Suppressor macrophage treated with lipopolysaccharide for 1 hour (primary cell): Measurements from ENCODE around the gene PDE6H.

Experiments used
- DNase-seq, 3 donors: peaks; one replicate each; pipeline ENCODE4 v3.0.0-alpha.2; 2020 to 2022

The PDE6H gene

DNA sequence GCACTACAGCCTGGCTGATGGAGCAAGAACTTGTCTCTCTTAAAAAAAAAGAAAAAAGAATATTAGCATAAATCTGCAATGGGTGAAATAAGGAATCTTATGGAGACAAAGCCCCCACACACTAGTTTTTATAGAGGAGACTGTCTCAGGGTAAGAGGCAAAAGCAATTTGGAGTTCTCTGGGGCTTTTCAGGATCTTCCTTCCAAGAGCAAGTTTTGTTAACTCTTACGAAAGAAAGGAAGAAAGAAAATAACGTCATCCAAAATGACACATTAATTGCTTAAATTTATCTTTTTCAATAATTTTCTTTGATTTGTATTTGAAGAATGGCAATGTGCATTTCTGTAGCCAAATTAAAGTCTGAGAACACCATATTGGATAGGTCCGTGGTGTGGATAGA is 3.8 kb downstream of the PDE6H start:
- peak; percentile 67 to 87 (median 87) for DNase-seq

GRCh38 chr12:14979468-14979867 is 6.6 kb downstream of the PDE6H start:
- no peak for DNase-seq

GRCh38 chr12:14981049-14981448 is 8.2 kb downstream of the PDE6H start:
- peak; percentile 93 to 98 (median 96) for DNase-seq

GRCh38 chr12:14982562-14982961 is 9.7 kb downstream of the PDE6H start:
- DNase-seq: peak; percentile 63 to 84 (median 80)

DNA sequence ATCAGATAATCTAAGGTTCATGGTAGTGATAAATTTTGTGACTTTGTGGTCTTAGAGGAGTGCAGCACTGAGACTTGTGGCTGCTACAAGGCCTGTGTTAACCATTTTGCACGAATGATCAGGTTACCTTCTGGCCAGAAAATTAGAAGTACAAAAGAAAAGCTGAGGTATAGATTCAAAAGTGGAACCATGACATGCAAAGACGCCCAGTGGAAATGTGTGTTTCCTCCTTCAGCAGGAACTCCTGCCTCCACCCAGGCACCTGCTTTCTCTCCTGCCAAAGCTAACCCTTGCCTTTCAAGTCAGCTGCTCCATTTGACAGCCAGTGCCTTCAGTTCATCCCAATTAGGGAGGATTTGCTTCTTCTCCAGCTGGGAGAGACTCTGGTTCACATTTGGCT is 10.1 kb downstream of the PDE6H start:
- DNase-seq: peak in 1 of 3 donors; percentile 26

DNA sequence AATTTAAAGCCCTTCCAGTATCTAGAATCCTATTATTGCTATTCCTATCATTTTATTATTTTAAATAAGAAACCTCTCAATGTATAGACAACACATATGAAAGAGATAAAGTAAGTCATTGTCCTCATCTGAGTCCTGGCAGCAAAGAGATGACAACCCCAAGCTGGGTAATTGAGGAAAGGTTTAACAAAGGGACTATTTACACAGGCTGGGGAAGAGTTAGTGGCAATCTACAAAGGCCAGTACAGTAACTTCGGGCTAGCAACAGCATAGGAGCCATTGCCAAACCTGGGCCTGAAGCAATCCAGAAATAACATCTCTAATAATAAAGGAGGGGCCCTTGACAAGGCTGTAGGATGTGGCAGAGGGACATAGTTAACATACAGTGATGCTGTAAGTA is 11.2 kb downstream of the PDE6H start:
- no peak for DNase-seq

DNA sequence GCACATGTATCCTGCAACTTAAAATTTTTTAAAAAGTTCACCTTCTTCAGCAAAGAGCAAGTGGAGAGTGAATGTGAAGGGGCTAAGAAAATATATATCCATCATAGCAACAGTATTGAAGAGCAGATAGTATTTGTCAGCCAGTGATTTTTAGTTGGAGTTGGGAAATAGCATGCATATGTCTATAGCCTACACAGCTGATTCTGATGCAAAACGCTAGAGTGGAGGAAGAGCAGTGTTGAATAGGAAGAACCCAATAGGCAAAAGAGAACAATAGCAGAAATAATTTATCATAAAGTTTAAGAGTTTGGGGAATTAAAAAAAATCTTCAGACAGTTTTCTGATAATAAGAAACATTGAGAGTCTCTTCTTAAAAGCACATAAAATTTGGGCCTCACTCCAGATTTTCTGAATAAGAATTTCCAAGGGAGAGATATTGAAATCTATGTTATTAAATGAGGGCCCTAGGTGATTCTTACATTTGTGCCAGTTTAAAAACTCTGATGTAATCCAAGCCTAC is 12.0 kb downstream of the PDE6H start:
- peak in 2 of 3 donors; percentile 32 to 40 for DNase-seq

- peak in 1 of 3 donors; percentile 43 for DNase-seq
These were observed 13.6 kb downstream of the PDE6H start for GRCh38 chr12:14986449-14986848.

DNA sequence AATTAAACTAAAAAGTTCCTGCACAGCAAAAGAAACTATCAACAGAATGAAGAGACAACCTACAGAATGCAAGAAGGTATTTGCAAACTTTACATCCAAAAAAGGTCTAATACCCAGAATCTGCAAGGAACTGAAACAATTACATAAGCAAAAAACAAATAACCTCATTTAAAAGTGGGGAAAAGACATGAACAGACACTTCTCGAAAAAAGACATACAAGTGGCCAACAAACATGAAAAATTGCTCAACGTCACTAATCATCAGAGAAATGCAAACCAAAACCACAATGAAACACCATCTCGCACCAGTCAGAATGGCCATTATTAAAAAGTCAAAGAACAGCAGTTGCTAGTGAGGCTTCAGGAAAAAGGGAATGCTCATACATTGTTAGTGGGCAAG is 15.2 kb downstream of the PDE6H start:
- DNase-seq: peak; percentile 57 to 81 (median 77)

GRCh38 chr12:14989790-14990189 is 16.9 kb downstream of the PDE6H start:
- peak in 1 of 3 donors; percentile 33 for DNase-seq

GRCh38 chr12:14991069-14991468 is 18.2 kb downstream of the PDE6H start:
- no peak for DNase-seq

DNA sequence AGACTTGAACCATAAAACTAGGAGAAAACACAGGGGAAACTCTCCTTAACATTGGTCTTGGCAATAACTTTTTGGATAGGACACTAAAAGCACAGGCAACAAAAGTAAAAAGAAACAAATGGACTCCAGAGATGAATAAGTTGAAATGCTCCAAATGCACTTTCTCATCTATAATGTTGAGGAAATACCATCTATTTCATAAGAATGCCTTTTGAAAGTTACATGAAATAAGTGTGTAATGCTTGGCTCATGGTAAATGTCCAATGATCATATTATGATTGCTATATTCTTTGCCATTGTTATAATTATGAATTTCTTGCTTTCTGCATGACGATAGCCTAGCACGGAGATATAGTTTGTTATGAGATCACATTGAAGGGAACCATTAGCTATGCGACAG is 19.8 kb downstream of the PDE6H start:
- no peak for DNase-seq

DNA sequence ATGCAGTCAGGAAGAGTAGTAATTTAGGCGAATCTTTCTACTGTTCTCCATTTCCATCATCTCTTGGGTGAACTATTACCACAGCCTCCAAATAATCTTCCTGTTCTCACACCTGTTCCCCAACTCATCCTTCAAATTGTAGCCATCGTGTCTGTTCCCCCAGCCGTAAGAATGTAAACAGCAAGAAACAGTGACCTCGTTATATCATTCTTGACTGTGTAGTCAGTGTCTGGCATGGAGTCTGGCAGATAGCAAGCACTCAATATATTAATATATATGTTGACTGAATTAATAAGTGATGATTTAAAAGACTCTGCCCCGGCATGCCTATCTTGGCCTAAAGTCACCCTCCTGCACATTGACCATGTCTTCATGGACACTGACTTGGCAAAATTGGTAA is 20.3 kb downstream of the PDE6H start:
- DNase-seq: no peak

DNA sequence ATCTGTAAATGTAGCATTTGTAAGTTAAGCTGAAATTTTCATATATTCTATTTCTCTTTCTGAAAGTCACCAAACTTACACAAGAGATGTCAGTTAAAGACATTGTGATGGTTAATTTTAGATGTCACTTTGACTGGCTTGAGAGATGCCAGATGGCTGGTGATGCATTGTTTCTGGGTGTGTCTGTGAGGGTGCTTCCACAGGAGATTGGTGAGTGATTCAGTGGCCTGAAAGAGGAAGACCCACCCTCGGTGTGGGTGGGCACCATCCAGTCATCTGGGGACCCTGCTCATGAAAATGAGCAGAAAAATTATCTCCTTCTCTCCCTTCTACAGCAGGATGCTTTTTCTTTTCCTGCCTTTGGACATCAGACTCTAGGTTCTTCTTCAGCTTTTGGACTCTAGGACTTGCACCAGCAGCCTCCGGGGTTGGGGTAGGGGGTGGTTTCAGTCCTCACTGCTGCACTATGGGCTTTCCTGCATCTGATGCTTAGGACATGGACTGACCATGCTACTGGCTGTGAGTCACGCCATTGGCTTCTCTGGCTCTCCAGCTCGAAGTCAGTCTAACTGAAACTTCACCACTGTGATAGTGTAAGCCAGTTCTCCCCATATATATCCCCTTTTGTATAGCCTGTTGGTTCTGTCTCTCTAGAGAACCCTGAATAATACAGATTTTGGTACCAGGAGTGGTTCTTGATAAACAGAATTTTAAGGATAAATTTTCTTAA is 20.9 kb downstream of the PDE6H start:
- peak; percentile 58 to 76 (median 65) for DNase-seq

- DNase-seq: no peak
These were observed 21.8 kb downstream of the PDE6H start for GRCh38 chr12:14994610-14995009.

GRCh38 chr12:14995583-14996425 is 23.0 kb downstream of the PDE6H start:
- peak; percentile 47 to 87 (median 84) for DNase-seq

DNA sequence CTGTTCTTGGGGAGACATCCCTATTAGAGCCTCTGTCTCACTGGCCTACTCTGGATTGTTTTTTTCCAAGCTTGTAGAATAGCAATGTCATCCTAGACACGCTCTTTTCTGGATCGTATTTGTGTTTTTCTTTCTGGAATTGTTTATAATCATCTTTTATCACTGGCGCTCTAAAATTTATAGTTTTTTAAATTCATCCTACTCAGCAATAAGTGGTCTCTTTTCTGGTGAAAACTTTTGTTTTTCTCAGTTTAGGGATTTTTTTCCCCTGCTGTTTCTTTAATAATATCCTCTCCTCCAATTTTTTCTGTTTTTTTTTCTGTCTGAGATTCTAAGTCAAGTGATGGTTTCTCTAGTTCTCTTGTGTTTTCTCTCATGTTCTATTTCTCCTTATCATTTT is 25.2 kb downstream of the PDE6H start:
- no peak for DNase-seq

DNA sequence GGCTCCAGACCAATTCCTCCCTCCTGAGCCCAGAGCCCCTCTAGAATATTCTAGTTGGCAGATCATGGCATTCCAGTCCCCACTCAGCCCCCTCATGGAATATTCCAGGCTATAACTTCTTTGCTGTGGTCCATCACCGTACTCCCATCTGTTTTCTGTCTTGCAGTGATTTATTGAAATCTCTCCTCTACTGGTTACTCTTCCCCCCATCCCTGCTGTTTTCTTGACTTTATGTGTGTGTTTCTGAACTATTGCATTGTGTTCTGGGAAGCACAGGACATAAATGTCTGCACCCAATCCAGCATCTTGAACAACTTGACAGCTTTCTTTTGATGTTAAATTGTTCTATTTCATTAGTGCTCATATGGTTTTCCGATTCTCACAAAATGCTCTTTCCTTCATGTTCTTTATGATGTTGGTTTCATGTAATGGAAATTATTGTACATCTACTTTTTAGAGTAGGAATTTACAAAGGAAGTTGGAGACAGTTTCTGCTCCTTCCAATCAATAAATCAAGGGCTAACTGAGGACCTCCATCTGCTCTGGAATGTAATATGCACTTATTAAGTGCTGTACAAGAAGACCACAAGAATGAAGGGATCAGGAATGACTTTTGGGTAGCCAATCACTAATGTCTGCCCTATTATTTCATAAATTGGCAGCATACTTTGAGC is 26.3 kb downstream of the PDE6H start:
- DNase-seq: no peak

- no peak for DNase-seq
These were observed 27.0 kb downstream of the PDE6H start for GRCh38 chr12:14999695-15000365.

- DNase-seq: no peak
These were observed 27.7 kb downstream of the PDE6H start for GRCh38 chr12:15000575-15000974.

DNA sequence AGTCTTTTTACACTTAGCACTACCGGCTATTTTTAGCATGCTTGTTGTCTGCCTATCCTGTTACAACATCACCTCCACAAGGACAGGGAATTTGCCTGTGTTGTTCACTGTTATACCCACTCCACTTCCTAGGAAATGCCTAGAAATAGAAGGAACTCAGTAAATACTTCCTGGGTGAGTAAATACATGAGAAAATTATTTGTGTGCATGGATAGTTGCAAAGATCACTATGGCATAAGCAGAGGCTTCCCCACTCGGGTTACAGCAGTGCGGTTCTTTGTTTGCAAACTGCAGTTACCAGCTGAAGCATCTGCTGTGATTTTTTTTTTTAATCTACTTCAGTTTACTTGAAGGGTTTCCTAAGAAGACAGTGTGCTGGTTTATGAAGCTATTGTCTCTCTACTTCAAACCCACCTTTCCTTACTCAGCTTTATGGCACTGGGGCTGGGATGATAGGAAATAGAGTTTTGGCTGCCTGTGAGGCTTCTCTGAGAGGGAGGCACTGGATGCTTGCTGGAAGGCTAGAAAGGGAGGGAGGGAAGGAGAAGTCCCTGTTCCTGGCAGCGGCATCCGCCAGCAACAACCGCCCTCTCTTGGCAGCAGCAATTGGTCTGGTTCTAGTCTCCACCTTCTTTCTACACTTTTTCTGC is 29.0 kb downstream of the PDE6H start:
- DNase-seq: no peak

DNA sequence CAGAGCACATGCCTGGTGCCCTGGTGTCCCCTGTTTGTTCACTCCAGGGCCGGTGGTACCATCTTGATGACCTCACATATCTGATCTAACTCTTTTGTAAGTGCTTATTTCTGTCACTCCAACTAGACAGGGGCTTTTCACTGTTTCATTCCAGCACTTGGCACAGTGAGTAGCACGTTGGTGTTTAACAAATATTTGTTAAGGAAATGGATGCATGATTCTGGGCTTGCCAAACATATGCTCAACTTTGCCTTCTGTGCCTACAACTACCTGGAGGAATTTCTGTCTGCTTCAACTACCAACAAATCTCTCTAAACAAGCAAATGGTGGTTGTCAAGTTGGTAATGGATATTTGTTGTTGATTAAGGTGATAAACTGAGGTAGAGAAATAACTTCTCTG is 31.6 kb downstream of the PDE6H start:
- no peak for DNase-seq
